ENCODE data around the gene PCBP3.

GRCh38 chr21:45774291-45774690 is 130.8 kb downstream of the PCBP3 start:
- TF ChIP-seq MLLT10 (CRISPR knock-in tag; IDR thresholded peaks at IDR 0.05) (no peak), GABPA (IDR thresholded peaks at IDR 0.05; ENCODE audit: low read depth, low read length) (no peak), GABPA (CRISPR knock-in tag; IDR thresholded peaks at IDR 0.05; ENCODE audit: low read depth) (no peak), AHR (CRISPR knock-in tag; IDR thresholded peaks at IDR 0.05) (no peak), ZNF282 (IDR thresholded peaks at IDR 0.05; ENCODE audit: partially characterized antibody) (no peak), MATR3 (CRISPR knock-in tag; IDR thresholded peaks at IDR 0.05) (no peak), SP1 (IDR thresholded peaks at IDR 0.05) (no peak), SP1 (CRISPR knock-in tag; IDR thresholded peaks at IDR 0.05) (no peak), CTCF (CRISPR knock-in tag; IDR thresholded peaks at IDR 0.05) (no peak), IKZF1 (IDR thresholded peaks at IDR 0.05) (no peak), WIZ (CRISPR knock-in tag; IDR thresholded peaks at IDR 0.05) (no peak), SP2 (CRISPR knock-in tag; IDR thresholded peaks at IDR 0.05) (no peak), E2F1 (CRISPR knock-in tag; IDR thresholded peaks at IDR 0.05) (no peak), EP300 (IDR thresholded peaks at IDR 0.05; ENCODE audit: low read depth in 2 of 2, low read length in 2 of 2) (no peak), EP300 (CRISPR knock-in tag; IDR thresholded peaks at IDR 0.05; ENCODE audit: borderline replicate concordance) (no peak), MTF1 (CRISPR knock-in tag; IDR thresholded peaks at IDR 0.05) (no peak)
- TF ChIP-seq, protein P1, sequence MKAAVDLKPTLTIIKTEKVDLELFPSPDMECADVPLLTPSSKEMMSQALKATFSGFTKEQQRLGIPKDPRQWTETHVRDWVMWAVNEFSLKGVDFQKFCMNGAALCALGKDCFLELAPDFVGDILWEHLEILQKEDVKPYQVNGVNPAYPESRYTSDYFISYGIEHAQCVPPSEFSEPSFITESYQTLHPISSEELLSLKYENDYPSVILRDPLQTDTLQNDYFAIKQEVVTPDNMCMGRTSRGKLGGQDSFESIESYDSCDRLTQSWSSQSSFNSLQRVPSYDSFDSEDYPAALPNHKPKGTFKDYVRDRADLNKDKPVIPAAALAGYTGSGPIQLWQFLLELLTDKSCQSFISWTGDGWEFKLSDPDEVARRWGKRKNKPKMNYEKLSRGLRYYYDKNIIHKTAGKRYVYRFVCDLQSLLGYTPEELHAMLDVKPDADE (CRISPR knock-in tag; IDR thresholded peaks at IDR 0.05): no peak

All from HepG2 (cell line).